Measurements from ENCODE around the gene TMEM97. TPM values are rescaled to one million over a fixed set of nuclear protein-coding genes. Genes with fewer than 3 reads are reported as not detected.

Gene TMEM97
- total and polyA plus RNA-seq, 2 experiments from 2014 or later, result 101 to 216 TPM

DNA sequence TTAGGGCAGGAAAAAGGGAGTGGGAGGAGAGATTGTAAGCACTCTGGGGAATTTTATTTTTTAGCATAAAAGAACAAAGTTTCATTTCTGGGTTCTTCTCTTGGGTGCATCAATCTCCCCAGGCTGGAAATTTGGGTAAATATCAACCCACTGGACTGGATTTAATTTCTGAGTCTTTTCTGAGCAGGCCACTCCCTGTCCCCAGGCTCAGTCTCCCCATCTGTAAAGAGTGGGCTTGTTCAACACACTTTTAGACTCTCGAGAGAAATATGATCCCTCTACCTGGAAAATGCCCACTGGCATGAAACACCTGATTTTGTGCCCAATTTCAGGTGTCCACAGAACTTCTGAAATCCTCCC, 51.7 kb downstream of the TMEM97 start:
- Histone ChIP-seq H3K27ac (ENCODE audit: low read depth) (0 out of 2 replicates have a peak overlapping the region, but pooled peaks have one; percentile 20), H3K36me3 (ENCODE audit: insufficient read depth) (no peaks in the 10 kb centered on the region), H3F3A (replicated peaks; ENCODE audit: low read depth) (no peaks in the 10 kb centered on the region; the same call in 1 of the 2 replicates), H3K4me1 (ENCODE audit: insufficient read depth) (peaks cover 9% of the 10 kb centered on the region; the same call in 1 of the 2 replicates), H3K4me2 (peak overlapping the region; percentile 73), H3K4me3 (peak overlapping the region; percentile 39), H3K27me3 (ENCODE audit: insufficient read depth) (peaks cover 22% of the 10 kb centered on the region), H2AFZ (peak overlapping the region; percentile 72), H4K20me1 (replicated peaks; ENCODE audit: insufficient read depth) (peaks cover 14% of the 10 kb centered on the region; the same call in 1 of the 2 replicates), H3K79me2 (replicated peaks; ENCODE audit: insufficient read depth) (no peaks in the 10 kb centered on the region), H3K9me2 (ENCODE audit: insufficient read depth) (no peaks in the 10 kb centered on the region)
- peaks cover 21% of the 10 kb centered on the region for H3K4me1 Mint-ChIP-seq
- H3K9me3 Mint-ChIP-seq, result no peaks in the 10 kb centered on the region
- ATAC-seq (no peak), DNase-seq (ENCODE audit: low spot score) (no peak)
- H3K36me3 Mint-ChIP-seq (ENCODE audit: low read depth), result no peaks in the 10 kb centered on the region
- H3K27ac Mint-ChIP-seq, result peak overlapping the region; percentile 67; the same call in 1 of the 2 replicates
- H3K4me3 Mint-ChIP-seq, result peak overlapping the region; percentile 69
- TF ChIP-seq, protein P1, sequence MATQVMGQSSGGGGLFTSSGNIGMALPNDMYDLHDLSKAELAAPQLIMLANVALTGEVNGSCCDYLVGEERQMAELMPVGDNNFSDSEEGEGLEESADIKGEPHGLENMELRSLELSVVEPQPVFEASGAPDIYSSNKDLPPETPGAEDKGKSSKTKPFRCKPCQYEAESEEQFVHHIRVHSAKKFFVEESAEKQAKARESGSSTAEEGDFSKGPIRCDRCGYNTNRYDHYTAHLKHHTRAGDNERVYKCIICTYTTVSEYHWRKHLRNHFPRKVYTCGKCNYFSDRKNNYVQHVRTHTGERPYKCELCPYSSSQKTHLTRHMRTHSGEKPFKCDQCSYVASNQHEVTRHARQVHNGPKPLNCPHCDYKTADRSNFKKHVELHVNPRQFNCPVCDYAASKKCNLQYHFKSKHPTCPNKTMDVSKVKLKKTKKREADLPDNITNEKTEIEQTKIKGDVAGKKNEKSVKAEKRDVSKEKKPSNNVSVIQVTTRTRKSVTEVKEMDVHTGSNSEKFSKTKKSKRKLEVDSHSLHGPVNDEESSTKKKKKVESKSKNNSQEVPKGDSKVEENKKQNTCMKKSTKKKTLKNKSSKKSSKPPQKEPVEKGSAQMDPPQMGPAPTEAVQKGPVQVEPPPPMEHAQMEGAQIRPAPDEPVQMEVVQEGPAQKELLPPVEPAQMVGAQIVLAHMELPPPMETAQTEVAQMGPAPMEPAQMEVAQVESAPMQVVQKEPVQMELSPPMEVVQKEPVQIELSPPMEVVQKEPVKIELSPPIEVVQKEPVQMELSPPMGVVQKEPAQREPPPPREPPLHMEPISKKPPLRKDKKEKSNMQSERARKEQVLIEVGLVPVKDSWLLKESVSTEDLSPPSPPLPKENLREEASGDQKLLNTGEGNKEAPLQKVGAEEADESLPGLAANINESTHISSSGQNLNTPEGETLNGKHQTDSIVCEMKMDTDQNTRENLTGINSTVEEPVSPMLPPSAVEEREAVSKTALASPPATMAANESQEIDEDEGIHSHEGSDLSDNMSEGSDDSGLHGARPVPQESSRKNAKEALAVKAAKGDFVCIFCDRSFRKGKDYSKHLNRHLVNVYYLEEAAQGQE (IDR thresholded peaks at IDR 0.05; ENCODE audit: unreplicated experiment), result no peak
- no peak for TF ChIP-seq POLR2AphosphoS5 (IDR thresholded peaks at IDR 0.05; ENCODE audit: low read depth)
- no peak for TF ChIP-seq EZH2phosphoT487 (IDR thresholded peaks at IDR 0.05; ENCODE audit: unreplicated experiment)
- no peak for TF ChIP-seq EZH2 (IDR thresholded peaks at IDR 0.05; ENCODE audit: low read depth, unreplicated experiment)
- no peak for TF ChIP-seq ZNF331 (CRISPR knock-in tag; IDR thresholded peaks at IDR 0.05; ENCODE audit: low read depth)
- TF ChIP-seq NANOG (IDR thresholded peaks at IDR 0.05; ENCODE audit: borderline replicate concordance), result no peak
- TF ChIP-seq, protein P2, sequence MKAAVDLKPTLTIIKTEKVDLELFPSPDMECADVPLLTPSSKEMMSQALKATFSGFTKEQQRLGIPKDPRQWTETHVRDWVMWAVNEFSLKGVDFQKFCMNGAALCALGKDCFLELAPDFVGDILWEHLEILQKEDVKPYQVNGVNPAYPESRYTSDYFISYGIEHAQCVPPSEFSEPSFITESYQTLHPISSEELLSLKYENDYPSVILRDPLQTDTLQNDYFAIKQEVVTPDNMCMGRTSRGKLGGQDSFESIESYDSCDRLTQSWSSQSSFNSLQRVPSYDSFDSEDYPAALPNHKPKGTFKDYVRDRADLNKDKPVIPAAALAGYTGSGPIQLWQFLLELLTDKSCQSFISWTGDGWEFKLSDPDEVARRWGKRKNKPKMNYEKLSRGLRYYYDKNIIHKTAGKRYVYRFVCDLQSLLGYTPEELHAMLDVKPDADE (IDR thresholded peaks at IDR 0.05), result no peak
- no peak for TF ChIP-seq JUNB (IDR thresholded peaks at IDR 0.05; ENCODE audit: unreplicated experiment)
- TF ChIP-seq, protein P3, sequence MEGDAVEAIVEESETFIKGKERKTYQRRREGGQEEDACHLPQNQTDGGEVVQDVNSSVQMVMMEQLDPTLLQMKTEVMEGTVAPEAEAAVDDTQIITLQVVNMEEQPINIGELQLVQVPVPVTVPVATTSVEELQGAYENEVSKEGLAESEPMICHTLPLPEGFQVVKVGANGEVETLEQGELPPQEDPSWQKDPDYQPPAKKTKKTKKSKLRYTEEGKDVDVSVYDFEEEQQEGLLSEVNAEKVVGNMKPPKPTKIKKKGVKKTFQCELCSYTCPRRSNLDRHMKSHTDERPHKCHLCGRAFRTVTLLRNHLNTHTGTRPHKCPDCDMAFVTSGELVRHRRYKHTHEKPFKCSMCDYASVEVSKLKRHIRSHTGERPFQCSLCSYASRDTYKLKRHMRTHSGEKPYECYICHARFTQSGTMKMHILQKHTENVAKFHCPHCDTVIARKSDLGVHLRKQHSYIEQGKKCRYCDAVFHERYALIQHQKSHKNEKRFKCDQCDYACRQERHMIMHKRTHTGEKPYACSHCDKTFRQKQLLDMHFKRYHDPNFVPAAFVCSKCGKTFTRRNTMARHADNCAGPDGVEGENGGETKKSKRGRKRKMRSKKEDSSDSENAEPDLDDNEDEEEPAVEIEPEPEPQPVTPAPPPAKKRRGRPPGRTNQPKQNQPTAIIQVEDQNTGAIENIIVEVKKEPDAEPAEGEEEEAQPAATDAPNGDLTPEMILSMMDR (conservative IDR thresholded peaks at IDR 0.05; ENCODE audit: low read depth in 2 of 2), result no peak
- TF ChIP-seq CREB1 (CRISPR knock-in tag; IDR thresholded peaks at IDR 0.05; ENCODE audit: low read depth), result no peak
- H3K27me3 Mint-ChIP-seq (ENCODE audit: insufficient read depth, low read depth, poor library complexity), result peaks cover 37% of the 10 kb centered on the region

Data from GM23338 (cell line).